ENCODE data around the gene MEIS1.

- TF ChIP-seq POLR2A (IDR thresholded peaks at IDR 0.05): no peak
- TF ChIP-seq, protein P1, sequence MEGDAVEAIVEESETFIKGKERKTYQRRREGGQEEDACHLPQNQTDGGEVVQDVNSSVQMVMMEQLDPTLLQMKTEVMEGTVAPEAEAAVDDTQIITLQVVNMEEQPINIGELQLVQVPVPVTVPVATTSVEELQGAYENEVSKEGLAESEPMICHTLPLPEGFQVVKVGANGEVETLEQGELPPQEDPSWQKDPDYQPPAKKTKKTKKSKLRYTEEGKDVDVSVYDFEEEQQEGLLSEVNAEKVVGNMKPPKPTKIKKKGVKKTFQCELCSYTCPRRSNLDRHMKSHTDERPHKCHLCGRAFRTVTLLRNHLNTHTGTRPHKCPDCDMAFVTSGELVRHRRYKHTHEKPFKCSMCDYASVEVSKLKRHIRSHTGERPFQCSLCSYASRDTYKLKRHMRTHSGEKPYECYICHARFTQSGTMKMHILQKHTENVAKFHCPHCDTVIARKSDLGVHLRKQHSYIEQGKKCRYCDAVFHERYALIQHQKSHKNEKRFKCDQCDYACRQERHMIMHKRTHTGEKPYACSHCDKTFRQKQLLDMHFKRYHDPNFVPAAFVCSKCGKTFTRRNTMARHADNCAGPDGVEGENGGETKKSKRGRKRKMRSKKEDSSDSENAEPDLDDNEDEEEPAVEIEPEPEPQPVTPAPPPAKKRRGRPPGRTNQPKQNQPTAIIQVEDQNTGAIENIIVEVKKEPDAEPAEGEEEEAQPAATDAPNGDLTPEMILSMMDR (IDR thresholded peaks at IDR 0.05): no peak
Observed at GRCh38 chr2:66429693-66430504, 5.0 kb upstream of the MEIS1 start.
